ENCODE results near the gene HSF5.
"Not testable (repeated sequence)": the region's sequence is repeated elsewhere in the genome, so short reads cannot be mapped to it uniquely, and the experiment has no call there.

The HSF5 gene

DNA sequence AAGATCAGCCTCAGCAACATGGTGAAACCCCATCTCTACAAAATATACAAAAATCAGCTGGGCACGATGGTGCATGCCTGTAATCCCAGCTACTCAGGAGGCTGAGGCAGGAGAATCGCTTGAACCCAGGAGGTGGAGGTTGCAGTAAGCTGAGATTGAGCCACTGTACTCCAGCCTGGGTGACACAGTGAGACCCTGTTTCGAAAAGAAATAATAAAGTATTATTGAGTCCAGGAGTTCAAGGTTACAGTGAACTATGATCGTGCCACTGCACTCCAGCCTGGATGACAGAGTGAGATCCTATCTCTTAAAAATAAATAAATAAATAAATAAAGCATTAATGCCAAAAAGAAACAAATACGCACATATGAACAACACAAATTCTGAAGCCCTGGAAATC, 6.4 kb downstream of the HSF5 start:
- not testable (repeated sequence) for DNase-seq (ENCODE audit: low read depth in 2 of 2)

GRCh38 chr17:58480090-58480489, 8.1 kb downstream of the HSF5 start:
- no peak for DNase-seq (ENCODE audit: low read depth in 2 of 2)

- DNase-seq (ENCODE audit: low read depth in 2 of 2): no peak
These were observed 11.4 kb downstream of the HSF5 start for GRCh38 chr17:58476812-58477211.

- DNase-seq (ENCODE audit: low read depth in 2 of 2): no peak
These were observed 12.2 kb downstream of the HSF5 start for GRCh38 chr17:58475985-58476384.

GRCh38 chr17:58470356-58470755, 17.9 kb downstream of the HSF5 start:
- no peak for DNase-seq (ENCODE audit: low read depth in 2 of 2)

DNA sequence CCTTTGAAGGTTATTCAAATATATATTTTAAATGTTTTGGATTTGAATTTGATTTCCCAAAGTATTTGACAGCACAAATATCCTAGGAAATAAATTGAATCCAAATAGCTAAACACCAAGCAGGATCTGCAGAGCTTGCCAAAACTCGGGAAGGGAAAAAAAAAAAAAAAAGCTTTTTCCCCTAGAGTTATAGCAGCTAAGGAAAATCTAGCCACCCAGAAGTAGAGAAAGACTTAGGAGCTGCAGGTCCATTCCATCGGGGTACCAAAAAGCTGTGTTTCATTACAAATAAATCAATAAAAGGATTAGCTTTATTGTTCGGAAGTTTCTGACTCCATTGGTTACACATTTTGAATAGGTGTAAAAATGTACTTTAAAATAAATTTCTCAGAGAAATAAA, 19.3 kb downstream of the HSF5 start:
- DNase-seq (ENCODE audit: low read depth in 2 of 2): no peak

GRCh38 chr17:58455491-58455890, 32.7 kb downstream of the HSF5 start:
- no peak for DNase-seq (ENCODE audit: low read depth in 2 of 2)

- DNase-seq (ENCODE audit: low read depth in 2 of 2): no peak
These were observed 35.5 kb downstream of the HSF5 start for GRCh38 chr17:58452738-58453137.

GRCh38 chr17:58447039-58447975, 40.9 kb downstream of the HSF5 start:
- DNase-seq (ENCODE audit: low read depth in 2 of 2): peak; percentile 58 to 64

DNA sequence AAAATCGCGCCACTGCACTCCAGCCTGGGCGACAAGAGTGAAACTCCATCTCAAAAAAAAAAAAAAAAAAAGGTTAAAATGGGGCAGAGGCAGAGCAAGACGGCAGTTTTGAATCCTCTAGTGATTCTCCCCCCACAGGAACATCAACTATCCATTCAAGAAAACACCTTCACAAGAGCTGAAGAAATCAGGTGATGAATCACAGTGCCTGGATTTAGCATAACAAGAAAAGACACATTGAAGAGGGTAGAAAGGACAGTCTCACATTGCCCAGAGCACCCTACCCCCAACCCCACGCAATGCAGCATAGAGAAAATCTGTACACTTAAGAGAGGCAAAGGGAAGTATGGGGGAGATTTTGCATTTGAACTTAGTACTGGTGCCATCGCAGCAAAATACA, 42.1 kb downstream of the HSF5 start:
- DNase-seq (ENCODE audit: low read depth in 2 of 2): no peak

GRCh38 chr17:58436805-58437239, 51.4 kb downstream of the HSF5 start:
- DNase-seq (ENCODE audit: low read depth in 2 of 2): no peak

DNA sequence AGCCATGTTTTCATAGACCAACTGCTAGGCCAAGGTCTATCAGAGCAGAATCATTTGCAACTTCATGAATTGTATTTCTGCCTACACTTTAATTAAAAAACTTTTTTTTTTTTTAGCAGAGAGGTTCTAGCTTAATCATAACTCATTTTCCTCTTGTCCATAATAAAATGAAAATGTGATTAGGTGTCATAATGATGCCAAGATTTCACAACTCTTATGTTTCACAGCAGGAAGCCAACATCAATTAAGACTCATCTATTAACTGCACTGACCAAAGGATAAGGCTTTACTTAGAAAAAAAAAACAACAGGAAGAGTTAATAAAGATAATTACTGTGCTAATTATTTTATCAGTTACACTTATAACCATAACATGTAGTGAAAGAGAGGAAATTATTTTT, 52.0 kb downstream of the HSF5 start:
- DNase-seq (ENCODE audit: low read depth in 2 of 2): no peak

GRCh38 chr17:58432806-58433573, 55.2 kb downstream of the HSF5 start:
- no peak for DNase-seq (ENCODE audit: low read depth in 2 of 2)

DNA sequence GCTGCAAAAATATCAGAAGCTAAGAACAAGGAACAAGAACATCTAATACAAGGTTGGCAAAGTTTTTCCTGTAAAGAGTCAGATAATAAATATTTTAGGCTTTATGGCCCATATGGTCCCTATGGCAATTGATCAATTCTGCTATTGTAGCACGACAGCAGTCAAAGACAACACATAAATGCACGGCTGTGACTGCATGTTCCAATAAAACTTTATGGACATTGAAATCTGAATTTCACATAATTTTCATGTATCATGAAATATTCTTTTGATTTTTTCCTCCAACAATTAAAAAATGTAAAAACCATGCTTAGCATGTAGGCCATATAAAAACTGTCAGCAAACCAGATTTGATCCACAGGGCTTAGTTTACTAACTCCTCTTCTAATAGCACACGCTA, 60.4 kb downstream of the HSF5 start:
- no peak for DNase-seq (ENCODE audit: low read depth in 2 of 2)

DNA sequence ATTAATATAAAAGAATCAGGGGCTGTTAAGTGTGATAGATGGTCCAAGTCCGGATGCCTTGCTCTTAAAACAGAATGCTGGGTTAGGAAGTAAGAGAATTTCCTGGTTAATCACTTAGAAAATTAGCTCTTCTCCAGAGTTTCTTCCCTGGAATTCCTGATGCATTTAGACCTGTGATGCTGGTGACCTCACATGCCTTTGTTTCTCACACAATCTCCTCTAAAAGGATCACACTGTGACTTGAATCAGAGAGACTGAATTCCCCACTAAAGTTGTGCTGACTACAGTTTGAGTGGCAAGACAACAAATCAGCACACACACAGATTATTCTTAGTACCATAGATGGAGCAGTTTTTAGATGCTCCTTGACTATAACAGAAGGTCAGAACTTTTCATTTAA, 66.5 kb downstream of the HSF5 start:
- no peak for DNase-seq (ENCODE audit: low read depth in 2 of 2)

DNA sequence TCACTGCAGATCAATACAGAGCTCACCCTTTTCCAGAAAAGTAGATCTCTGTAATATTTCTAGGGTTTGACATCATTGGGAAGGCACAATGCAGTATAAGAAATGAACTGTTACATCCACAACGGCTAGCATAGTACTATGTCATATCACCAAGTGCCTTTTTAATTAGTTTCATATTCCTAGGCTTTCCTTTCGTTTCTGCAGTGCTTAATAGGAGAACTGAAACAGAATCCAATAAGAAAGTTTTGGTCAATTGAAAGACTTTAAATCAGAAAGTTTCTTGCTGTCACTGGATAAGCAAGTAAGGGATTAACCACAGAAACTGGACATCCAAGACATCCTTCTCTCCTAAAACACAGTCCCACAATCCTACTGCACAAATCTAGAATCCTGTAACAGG, 67.4 kb downstream of the HSF5 start:
- no peak for DNase-seq (ENCODE audit: low read depth in 2 of 2)

GRCh38 chr17:58417300-58418092, 70.7 kb downstream of the HSF5 start, which contains the start of gene RNF43:
Gene RNF43 (minus strand): TSS chr17:58417534. CDS start chr17:58415577, 1,957 bp downstream.
- DNase-seq (ENCODE audit: low read depth in 2 of 2): peak; percentile 75 to 84

DNA sequence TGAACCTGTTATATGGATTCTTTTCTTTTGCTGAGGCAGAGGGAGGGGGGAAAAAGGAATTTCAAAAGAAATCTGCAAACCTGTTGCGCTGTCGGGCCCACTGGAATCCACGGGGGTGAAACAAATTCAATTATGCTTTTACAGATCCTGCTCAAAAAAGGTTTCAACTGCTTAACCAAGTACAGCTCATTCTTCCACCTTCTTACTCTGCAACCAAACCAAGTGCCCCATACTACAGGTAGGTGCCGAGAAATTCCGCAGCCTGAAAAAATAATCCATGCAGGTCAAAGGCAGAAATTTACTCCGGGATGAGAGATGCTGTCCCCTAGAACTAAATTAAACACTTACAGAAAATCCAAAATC, 71.3 kb downstream of the HSF5 start:
- DNase-seq (ENCODE audit: low read depth in 2 of 2): no peak

DNA sequence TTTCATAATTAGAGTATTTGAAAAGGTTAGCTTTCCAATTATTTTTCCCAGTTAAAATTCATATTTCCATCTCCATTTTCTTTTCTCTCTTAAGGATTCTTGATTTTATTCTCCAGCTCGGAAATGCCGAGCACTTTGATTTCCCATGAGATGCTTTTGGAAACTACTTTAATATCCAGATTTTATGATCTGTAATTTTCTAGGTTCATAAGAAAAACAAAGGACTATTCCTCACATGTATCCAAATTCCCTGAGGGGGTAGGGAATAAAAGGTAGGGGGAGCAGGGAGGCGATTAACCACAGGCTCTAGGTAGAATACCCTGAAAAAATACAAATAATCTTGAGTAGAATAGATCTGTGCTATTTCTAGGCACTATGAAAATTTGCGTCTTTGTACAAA, 71.8 kb downstream of the HSF5 start:
- no peak for DNase-seq (ENCODE audit: low read depth in 2 of 2)

- no peak for DNase-seq (ENCODE audit: low read depth in 2 of 2)
These were observed 72.7 kb downstream of the HSF5 start for GRCh38 chr17:58415371-58416055.

DNA sequence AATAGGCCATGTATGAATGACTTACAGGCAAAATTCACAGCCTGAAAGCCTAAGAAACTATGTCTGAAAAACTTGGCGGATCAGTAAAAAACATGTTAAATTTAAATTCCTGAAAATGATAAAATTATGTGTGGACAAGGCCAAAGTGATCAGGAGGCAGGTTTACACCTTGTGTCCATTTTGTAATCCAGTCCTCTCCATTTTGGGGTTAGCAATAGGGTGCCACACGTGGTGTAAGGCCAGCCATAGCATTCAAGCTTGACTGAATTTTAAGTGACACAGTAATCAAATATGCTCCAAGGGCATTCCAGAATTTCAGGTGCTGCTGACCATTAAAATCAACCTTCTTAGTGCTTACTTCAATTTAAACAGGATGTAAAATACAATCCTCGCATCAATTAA, 73.6 kb downstream of the HSF5 start:
- DNase-seq (ENCODE audit: low read depth in 2 of 2): no peak

Measured in stimulated activated CD4-positive, alpha-beta T cell treated with anti-CD3 and anti-CD28 coated beads, Interleukin-4, amount 100 ng/mL, for 48 hours (primary cell).